Ectodermal cell (in vitro differentiated cells): Measurements from ENCODE around the gene CAPG.
"Not testable (repeated sequence)": the region's sequence is repeated elsewhere in the genome, so short reads cannot be mapped to it uniquely, and the experiment has no call there.

ENCODE experiments used
- H3K27ac ChIP-seq: 2 replicates; pipeline ENCODE4 v1.7.0; 2013; ENCODE audit warnings: mild to moderate bottlenecking, low read depth, low read length; ENCODE audit not compliant: insufficient read depth, poor library complexity, severe bottlenecking
- H3K27me3 ChIP-seq: 2 replicates; pipeline ENCODE4 v1.7.0; 2013; ENCODE audit warnings: mild to moderate bottlenecking, low read length; ENCODE audit not compliant: insufficient read depth, control insufficient read depth, poor library complexity, severe bottlenecking
- H3K36me3 ChIP-seq: one replicate; pipeline ENCODE4 v1.7.0; 2013; ENCODE audit warnings: low read length; ENCODE audit not compliant: control insufficient read depth, insufficient read depth
- H3K4me1 ChIP-seq: one replicate; pipeline ENCODE4 v1.7.0; 2013; ENCODE audit warnings: low read length; ENCODE audit not compliant: control insufficient read depth, insufficient read depth
- H3K4me3 ChIP-seq: 2 replicates; pipeline ENCODE4 v1.7.0; 2013; ENCODE audit warnings: low read depth, low read length, control low read depth; ENCODE audit not compliant: insufficient read depth
- H3K9me3 ChIP-seq: 2 replicates; pipeline ENCODE4 v1.7.0; 2013; ENCODE audit warnings: mild to moderate bottlenecking, low read length, moderate library complexity; ENCODE audit not compliant: control insufficient read depth
- WGBS, 2 experiments: methylation state at CpG; one replicate each; pipeline ENCODE4 v1.1.7; 2013; ENCODE audit warnings: missing lambda C conversion rate in 2 of 2; 5-methylcytosine and 5-hydroxymethylcytosine counted together

The CAPG gene

GRCh38 chr2:85385746-85386145, 24.4 kb downstream of the CAPG start:
- H3K27ac ChIP-seq = no peak overlapping the region
- no peaks in the 10 kb centered on the region for H3K9me3 ChIP-seq
- H3K4me3 ChIP-seq = no peak overlapping the region
- H3K36me3 ChIP-seq = peaks cover 9% of the 10 kb centered on the region
- H3K27me3 ChIP-seq = no peaks in the 10 kb centered on the region
- 77 to 89% methylated on average over 2 of the region's 2 CpGs for WGBS, 2 experiments
- H3K4me1 ChIP-seq = peaks cover 8% of the 10 kb centered on the region

- peaks cover 21% of the 10 kb centered on the region for H3K36me3 ChIP-seq
- H3K9me3 ChIP-seq = no peaks in the 10 kb centered on the region
- no peak overlapping the region for H3K27ac ChIP-seq
- peaks cover 5% of the 10 kb centered on the region for H3K4me1 ChIP-seq
- 89 to 92% methylated on average over 4 of the region's 4 CpGs for WGBS, 2 experiments
- no peaks in the 10 kb centered on the region for H3K27me3 ChIP-seq
- H3K4me3 ChIP-seq = no peak overlapping the region
Measured at GRCh38 chr2:85383850-85384249, 26.3 kb downstream of the CAPG start.

- H3K9me3 ChIP-seq = not testable (repeated sequence)
Measured at GRCh38 chr2:85383151-85383550, 27.0 kb downstream of the CAPG start.

GRCh38 chr2:85380048-85380447, 30.1 kb downstream of the CAPG start:
- Histone ChIP-seq H3K36me3 (peaks cover 21% of the 10 kb centered on the region), H3K4me3 (no peak overlapping the region), H3K27me3 (no peaks in the 10 kb centered on the region), H3K27ac (no peak overlapping the region), H3K4me1 (no peaks in the 10 kb centered on the region), H3K9me3 (no peaks in the 10 kb centered on the region)
- WGBS, 2 experiments = 83 to 84% methylated on average over 1 of the region's 1 CpG

More at GRCh38 chr2:85383151-85383550, 27.0 kb downstream of the CAPG start:
- H3K4me1 ChIP-seq, H3K27ac ChIP-seq, H3K27me3 ChIP-seq, H3K4me3 ChIP-seq: not testable (repeated sequence)
- peaks cover 21% of the 10 kb centered on the region for H3K36me3 ChIP-seq
- 82 to 96% methylated on average over 5 of the region's 5 CpGs for WGBS, 2 experiments

DNA sequence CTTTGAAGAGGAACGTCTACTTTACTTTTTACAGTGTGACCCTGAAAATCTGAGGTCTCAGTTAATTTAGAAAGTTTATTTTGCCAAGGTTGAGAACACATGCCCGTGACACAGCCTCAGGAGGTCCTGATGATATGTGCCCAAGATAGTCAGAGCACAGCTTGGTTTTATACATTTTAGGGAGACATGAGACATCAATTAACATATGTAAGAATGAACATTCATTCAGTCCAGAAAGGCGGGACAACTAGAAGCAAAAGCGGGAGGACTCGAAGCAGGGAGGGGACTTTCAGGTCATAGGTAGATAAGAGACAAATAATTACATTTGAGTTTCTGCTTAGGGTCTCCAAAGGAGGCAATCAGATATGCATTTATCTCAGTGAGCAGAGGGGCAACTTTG, 31.9 kb downstream of the CAPG start:
- WGBS, 2 experiments = 95 to 97% methylated on average over 5 of the region's 5 CpGs
- Histone ChIP-seq H3K36me3 (peaks cover 21% of the 10 kb centered on the region), H3K27ac (no peak overlapping the region), H3K4me1 (no peaks in the 10 kb centered on the region), H3K4me3 (no peak overlapping the region), H3K27me3 (no peaks in the 10 kb centered on the region), H3K9me3 (no peaks in the 10 kb centered on the region)

DNA sequence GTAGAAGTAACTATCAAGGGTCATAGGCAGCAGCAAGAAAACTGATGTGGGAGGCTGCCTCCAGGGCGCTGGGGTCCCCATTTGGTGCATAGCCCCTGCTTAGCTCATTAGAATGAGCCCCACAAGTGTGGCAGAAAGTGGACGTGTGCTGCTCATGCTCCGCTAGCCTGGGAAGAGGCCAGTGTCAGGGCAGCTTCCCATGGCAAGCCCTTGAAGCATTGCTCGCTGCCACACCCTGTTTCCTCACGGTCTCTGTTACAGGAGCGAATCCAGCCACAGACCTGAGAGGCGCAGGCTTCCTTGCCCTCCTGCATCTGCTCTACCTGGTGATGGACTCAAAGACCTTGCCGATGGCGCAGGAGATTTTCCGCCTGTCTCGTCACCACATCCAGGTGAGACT, 33.1 kb downstream of the CAPG start:
- H3K4me1 ChIP-seq = no peaks in the 10 kb centered on the region
- no peaks in the 10 kb centered on the region for H3K9me3 ChIP-seq
- 93 to 94% methylated on average over 11 of the region's 11 CpGs for WGBS, 2 experiments
- H3K36me3 ChIP-seq = peaks cover 21% of the 10 kb centered on the region
- no peaks in the 10 kb centered on the region for H3K27me3 ChIP-seq
- H3K27ac ChIP-seq = no peak overlapping the region
- no peak overlapping the region for H3K4me3 ChIP-seq

- Histone ChIP-seq H3K27ac (no peak overlapping the region), H3K4me1 (no peaks in the 10 kb centered on the region), H3K4me3 (no peak overlapping the region), H3K9me3 (no peaks in the 10 kb centered on the region), H3K27me3 (no peaks in the 10 kb centered on the region), H3K36me3 (peaks cover 19% of the 10 kb centered on the region)
- 89 to 91% methylated on average over 5 of the region's 5 CpGs for WGBS, 2 experiments
Measured at GRCh38 chr2:85376291-85377065, 33.7 kb downstream of the CAPG start.

DNA sequence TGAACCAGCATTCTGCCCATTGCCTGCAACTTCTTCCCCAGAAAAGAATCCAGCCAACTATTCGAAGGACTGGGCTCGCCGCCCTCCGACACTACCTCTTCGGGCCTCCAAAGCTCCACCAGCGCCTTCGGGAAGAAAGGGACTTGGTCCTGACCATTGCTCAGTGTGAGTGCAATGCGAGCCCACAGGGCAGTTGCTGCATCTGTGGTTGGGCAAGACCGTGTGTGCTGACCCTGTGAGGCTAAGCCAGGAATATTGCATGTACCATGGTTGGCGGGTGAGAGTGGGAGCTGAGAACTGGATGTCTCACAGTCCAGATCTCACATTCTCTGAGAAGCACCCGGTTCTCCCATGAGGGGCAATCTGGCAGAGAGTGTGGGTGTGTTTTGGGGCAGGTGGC, 39.1 kb downstream of the CAPG start:
- Histone ChIP-seq H3K4me1 (no peaks in the 10 kb centered on the region), H3K36me3 (no peaks in the 10 kb centered on the region), H3K27me3 (no peaks in the 10 kb centered on the region), H3K4me3 (no peak overlapping the region), H3K9me3 (no peaks in the 10 kb centered on the region), H3K27ac (no peak overlapping the region)
- WGBS, 2 experiments = 95 to 96% methylated on average over 11 of the region's 11 CpGs

GRCh38 chr2:85369500-85369899, 40.7 kb downstream of the CAPG start:
- Histone ChIP-seq H3K36me3 (no peaks in the 10 kb centered on the region), H3K4me3 (no peak overlapping the region), H3K4me1 (no peaks in the 10 kb centered on the region), H3K27me3 (no peaks in the 10 kb centered on the region), H3K9me3 (no peaks in the 10 kb centered on the region), H3K27ac (no peak overlapping the region)
- WGBS, 2 experiments = 91 to 92% methylated on average over 5 of the region's 5 CpGs

DNA sequence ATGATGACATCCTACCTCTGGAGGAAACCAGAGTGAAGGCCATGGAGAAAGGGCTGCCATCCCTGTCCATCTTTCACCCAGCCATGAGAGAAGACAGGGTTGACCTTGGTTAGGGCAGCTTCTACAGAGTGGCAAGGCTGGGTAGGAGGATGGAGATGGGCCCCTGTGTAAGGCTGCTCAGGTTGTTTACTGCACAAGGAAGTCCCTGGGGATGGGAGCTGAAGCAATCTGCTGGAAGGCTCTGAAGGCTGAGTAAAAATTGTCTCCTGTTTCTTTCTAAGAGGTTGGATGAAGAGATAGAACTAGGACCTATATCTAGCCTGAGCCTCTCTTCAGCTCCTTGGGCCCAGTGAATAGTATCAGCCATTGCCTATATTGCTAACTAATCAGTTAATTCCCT, 41.2 kb downstream of the CAPG start:
- no peak overlapping the region for H3K27ac ChIP-seq
- no peak overlapping the region for H3K4me3 ChIP-seq
- H3K4me1 ChIP-seq = no peaks in the 10 kb centered on the region
- H3K27me3 ChIP-seq = no peaks in the 10 kb centered on the region
- H3K36me3 ChIP-seq = no peaks in the 10 kb centered on the region
- no peaks in the 10 kb centered on the region for H3K9me3 ChIP-seq
